Heart right ventricle (tissue), 16 donors: ENCODE measurements around the gene MAN1A2. TPM values are rescaled to one million over a fixed set of nuclear protein-coding genes. Genes with fewer than 3 reads are reported as not detected.

Experiments
- ATAC-seq, 8 donors: fragments of 200-7000 bp; cut with Tn5 transposase; one replicate each; pipeline ENCODE4 v1.9.1; 2020; ENCODE audit warnings: mild to moderate bottlenecking in 8 of 8, moderate library complexity in 8 of 8, moderate number of reproducible peaks in 1 of 8
- DNase-seq, 2 donors: peaks; one replicate each; pipeline ENCODE4 v3.0.0-alpha.2; 2020
- H3K27ac ChIP-seq, 10 donors: fragments of 200-600 bp; sonication (generic) in 2 of 10; one replicate each; pipeline versions ENCODE4 v1.5.0 to v1.8.0; 2020 to 2022; ENCODE audit warnings: mild to moderate bottlenecking in 3 of 10
- H3K27me3 ChIP-seq, 7 donors: fragments of 200-600 bp; one replicate each; pipeline ENCODE4 v1.8.0; 2021 to 2022; ENCODE audit warnings: mild to moderate bottlenecking in 2 of 7
- H3K36me3 ChIP-seq, 9 donors: fragments of 200-600 bp; sonication (generic) in 1 of 9; one replicate each; pipeline versions ENCODE4 v1.5.0 to v1.8.0; 2020 to 2022; ENCODE audit warnings: mild to moderate bottlenecking in 2 of 9
- H3K4me1 ChIP-seq, 9 donors: fragments of 200-600 bp; sonication (generic) in 1 of 9; one replicate each; pipeline versions ENCODE4 v1.5.0 to v1.8.0; 2020 to 2022; ENCODE audit warnings: mild to moderate bottlenecking in 4 of 9
- H3K4me3 ChIP-seq, 10 donors: fragments of 200-600 bp; sonication (generic) in 2 of 10; one replicate each; pipeline versions ENCODE4 v1.5.0 to v1.8.0; 2020 to 2022; ENCODE audit warnings: mild to moderate bottlenecking in 7 of 10, moderate library complexity in 2 of 10
- H3K9me3 ChIP-seq, 11 donors: fragments of 200-600 bp in 10 of 11; sonication (generic) in 2 of 11; one replicate each; pipeline versions ENCODE4 v1.5.0 to v1.8.0; 2013 to 2022; ENCODE audit warnings: mild to moderate bottlenecking in 2 of 11, control low read depth in 1 of 11, moderate library complexity in 1 of 11
- CTCF ChIP-seq, 9 donors: fragments of 200-600 bp; sonication (generic) in 2 of 9; IDR thresholded peaks; one replicate each; pipeline versions ENCODE4 v1.5.0 to v1.8.0; 2021 to 2022; ENCODE audit warnings: antibody characterized with exemption in 9 of 9, mild to moderate bottlenecking in 5 of 9, moderate library complexity in 1 of 9
- WGBS, 2 donors: extraction: QIAGEN DNeasy Blood & Tissue Kit; methylation state at CpG; one replicate each; pipeline ENCODE4 v1.1.7; 2013; ENCODE audit warnings: inconsistent platforms in 1 of 2; 5-methylcytosine and 5-hydroxymethylcytosine counted together
- intact Hi-C, 10 donors: fragments of 100-400 bp; cut with DNase I; formaldehyde crosslinking; loops; one replicate each; pipeline versions ENCODE4 v1.11.1 to v1.14.2; 2022
- polyA plus RNA-seq, 2 donors: library from polyadenylated mRNA; stranded (reverse); fragments of 200-250 nt; gene quantifications; one replicate each; pipeline ENCODE4 v1.2.3, GENCODE V29; 2013
- total RNA-seq, 10 donors: library from RNA; stranded (reverse); fragmentation: NEBNext Ultra II Directional in 3 of 10; extraction: Animal tissue kit (Norgen Biotek cat#: 25700) in 3 of 10; gene quantifications; one replicate each; pipeline versions ENCODE4 v1.2.1 to v1.2.4, GENCODE V29; 2021 to 2023
- donor health status: Arrhythmogenic right ventricular cardiomyopathy.
- donor health status: ischemic (EF 13 %, LVEDD 7.1; RV severe dilation, severe dysfunction).
- donor health status: healthy with polysubstance abuse.
- donor health status: DM: no; HTN: yes; CAD: no.
- donor health status: DM: no; HTN: no; CAD: no.
- donor health status: ischemic (EF 25% LVEDD 6.9; RV normal size, moderate dysfunction).
- donor health status: ischemic (EF 25% LVEDD 5.7; RV mildly dilated, moderate dysfunction).
- donor health status: healthy.
- donor health status: DM: yes; HTN: yes; CAD: no.
- donor health status: Ischemic cardiomyopathy.
- donor health status: ischemic (EF 35%, LVEDD 5.7; RV mildly dilated, moderate dysfunction).
- donor health status: nonischemic (EF 11% LVEDD 7.7; RV severe dilation, severe dysfunction).
- donor health status: DM: yes; HTN: yes; CAD: no.
- donor health status: PGD.
- donor health status: ischemic (EF 29% LVEDD 5.4; RV normal size, mild dysfunction).
- donor health status: nonischemic (EF 23%, LVEDD 6.1; RV moderate dilation, normal function).

The MAN1A2 gene
- total and polyA plus RNA-seq, 12 donors, result 5.1 to 37.3 (median 26.0) TPM

- DNase-seq (no peak), ATAC-seq (no peak)
- no peak for TF ChIP-seq CTCF (IDR thresholded peaks at IDR 0.05)
- Histone ChIP-seq H3K27ac (no peak overlapping the region), H3K36me3 (no peaks in the 10 kb centered on the region), H3K4me3 (no peak overlapping the region), H3K4me1 (peaks cover 0 to 1% (median 0%) of the 10 kb centered on the region in 9 donors), H3K27me3 (no peaks in the 10 kb centered on the region), H3K9me3 (no peaks in the 10 kb centered on the region)
- 90 to 91% methylated on average over 4 of the region's 4 CpGs for WGBS, 2 donors
- intact Hi-C loops, result no loop called here
These were observed 211.2 kb downstream of the MAN1A2 start for GRCh38 chr1:117578466-117578865.

Other genes starting within 250 kb of the MAN1A2 start
- gene TRIM45, start 245.7 kb upstream of the MAN1A2 start, total RNA-seq, result 10 to 100 TPM in 8 of 10 donors, 1 to 10 TPM in 2; 7.5 to 21.6 (median 14.7) TPM
- 10 to 100 TPM in 1 of 2 donors, 1 to 10 TPM in 1; 1.3 to 21.1 TPM for gene TRIM45, start 245.7 kb upstream of the MAN1A2 start, polyA plus RNA-seq
- gene VTCN1, start 156.5 kb upstream of the MAN1A2 start, total RNA-seq, result under 1 TPM in 1 of 10 donors, not detected in 9; 0.17 TPM
- not detected for gene VTCN1, start 156.5 kb upstream of the MAN1A2 start, polyA plus RNA-seq
- gene TENT5C, start 238.6 kb downstream of the MAN1A2 start, total RNA-seq, result 10 to 100 TPM in 6 of 10 donors, 1 to 10 TPM in 4; 3.1 to 23.1 (median 13.0) TPM
- gene TENT5C, start 238.6 kb downstream of the MAN1A2 start, polyA plus RNA-seq, result 1 to 10 TPM; 3.1 to 4.0 TPM